Testis (tissue), 3 donors: ENCODE data around the gene WDR20. TPM values are rescaled to one million over a fixed set of nuclear protein-coding genes. Genes with fewer than 3 reads are reported as not detected.

Experiments
- DNase-seq: peaks from one replicate; pipeline ENCODE4 v3.0.0-alpha.2; 2019
- H3K27ac ChIP-seq, 2 donors: fragments of 200-600 bp; sonication (generic); one replicate each; pipeline ENCODE4 v1.5.1; 2019
- H3K27me3 ChIP-seq: fragments of 200-600 bp; sonication (generic); one replicate; pipeline ENCODE4 v1.5.1; 2019
- H3K36me3 ChIP-seq: fragments of 200-600 bp; sonication (generic); one replicate; pipeline ENCODE4 v1.5.1; 2017; ENCODE audit warnings: low read depth; ENCODE audit errors: missing control alignments
- H3K4me1 ChIP-seq: fragments of 200-600 bp; sonication (generic); one replicate; pipeline ENCODE4 v1.5.1; 2019
- H3K4me3 ChIP-seq, 2 donors: fragments of 200-600 bp; sonication (generic); one replicate each; pipeline ENCODE4 v1.5.1; 2017 to 2019
- H3K9me3 ChIP-seq: fragments of 200-600 bp; sonication (generic); one replicate; pipeline ENCODE4 v1.5.1; 2017
- POLR2A ChIP-seq: fragments of 450-650 bp; IDR thresholded peaks from one replicate; pipeline ENCODE4 v1.6.1; 2017; ENCODE audit warnings: antibody characterized with exemption, mild to moderate bottlenecking, moderate library complexity
- WGBS, 2 donors: methylation state at CpG; one replicate each; pipeline ENCODE4 v1.1.5; 2018; 5-methylcytosine and 5-hydroxymethylcytosine counted together
- intact Hi-C: fragments of 100-400 bp; cut with DNase I; formaldehyde crosslinking; loops from one replicate; pipeline ENCODE4 v1.15.1; 2023; ENCODE audit warnings: low total_unique reads
- polyA plus RNA-seq: library from polyadenylated mRNA; stranded (reverse); fragments of 350-450 nt; fragmentation: Illumina TruSeq; extraction: RNeasy Lipid Tissue Mini Kit (QIAGEN cat#74804); gene quantifications from one replicate; pipeline ENCODE4 v1.2.3, GENCODE V29; 2014; ENCODE audit warnings: low read depth, low replicate concordance; ENCODE audit not compliant: insufficient read depth
- total RNA-seq, 2 donors: library from RNA; depleted of rRNA; stranded (reverse); fragments of >200 nt; gene quantifications; one replicate each; pipeline ENCODE4 v1.2.3, GENCODE V29; 2016
- TF ChIP-seq, protein P1 (sequence below), 3 experiments: fragments of 450-650 bp in 2 of 3; fragments of 200-600 bp in 1 of 3; sonication (generic) in 1 of 3; IDR thresholded peaks; one replicate each; pipeline ENCODE4 v1.5.1; 2016 to 2019; ENCODE audit warnings: antibody characterized with exemption in 3 of 3, mild to moderate bottlenecking in 2 of 3, moderate library complexity in 1 of 3

WDR20 gene
- total and polyA plus RNA-seq, 3 donors from 2014 or later: 46.5 to 69.2 (median 56.4) TPM

DNA sequence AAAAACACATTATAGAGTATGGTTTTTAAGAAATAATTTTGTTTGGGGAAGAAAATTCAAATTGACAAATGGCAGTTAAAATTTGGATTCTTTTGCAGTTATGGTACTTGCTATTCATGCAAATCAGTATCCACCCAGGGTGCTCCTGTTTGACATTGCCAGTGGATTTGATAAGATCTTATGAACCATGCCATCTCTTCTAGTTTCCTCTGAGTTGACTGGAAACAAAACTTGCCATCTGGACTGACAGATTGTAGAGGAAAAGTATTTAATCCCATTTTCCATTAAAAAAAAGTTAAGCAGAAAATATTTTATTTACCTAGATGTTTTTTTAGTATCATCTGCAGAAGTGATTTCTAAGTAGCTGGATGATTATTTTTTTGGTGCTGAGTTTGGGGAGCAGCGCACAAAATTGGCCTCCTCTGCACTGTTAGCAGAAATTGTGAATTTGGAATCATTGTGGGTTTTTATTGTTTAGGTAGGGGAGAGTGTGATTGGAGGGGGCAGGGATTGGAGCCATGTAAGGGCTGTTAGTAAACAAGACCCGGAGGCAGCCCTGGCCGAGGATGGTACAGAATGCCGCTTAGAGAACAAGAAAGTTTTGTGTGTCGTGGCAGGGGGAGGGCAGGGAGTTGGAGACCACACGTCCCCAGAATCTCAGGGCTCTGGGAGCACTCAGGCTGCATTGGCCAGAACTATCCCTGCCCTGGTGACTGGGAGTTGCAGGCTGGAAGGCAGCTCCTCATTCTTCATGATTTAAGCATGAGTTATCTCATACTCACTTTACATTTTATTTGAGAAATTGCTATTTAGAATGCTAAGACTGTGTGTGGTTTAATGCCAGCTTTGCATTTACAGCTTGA, 56.6 kb downstream of the WDR20 start:
- H3K9me3 ChIP-seq: no peaks in the 10 kb centered on the region
- DNase-seq: no peak
- peaks cover 21% of the 10 kb centered on the region for H3K4me1 ChIP-seq
- no peaks in the 10 kb centered on the region for H3K36me3 ChIP-seq
- intact Hi-C loops: no loop called here
- TF ChIP-seq, protein P1, sequence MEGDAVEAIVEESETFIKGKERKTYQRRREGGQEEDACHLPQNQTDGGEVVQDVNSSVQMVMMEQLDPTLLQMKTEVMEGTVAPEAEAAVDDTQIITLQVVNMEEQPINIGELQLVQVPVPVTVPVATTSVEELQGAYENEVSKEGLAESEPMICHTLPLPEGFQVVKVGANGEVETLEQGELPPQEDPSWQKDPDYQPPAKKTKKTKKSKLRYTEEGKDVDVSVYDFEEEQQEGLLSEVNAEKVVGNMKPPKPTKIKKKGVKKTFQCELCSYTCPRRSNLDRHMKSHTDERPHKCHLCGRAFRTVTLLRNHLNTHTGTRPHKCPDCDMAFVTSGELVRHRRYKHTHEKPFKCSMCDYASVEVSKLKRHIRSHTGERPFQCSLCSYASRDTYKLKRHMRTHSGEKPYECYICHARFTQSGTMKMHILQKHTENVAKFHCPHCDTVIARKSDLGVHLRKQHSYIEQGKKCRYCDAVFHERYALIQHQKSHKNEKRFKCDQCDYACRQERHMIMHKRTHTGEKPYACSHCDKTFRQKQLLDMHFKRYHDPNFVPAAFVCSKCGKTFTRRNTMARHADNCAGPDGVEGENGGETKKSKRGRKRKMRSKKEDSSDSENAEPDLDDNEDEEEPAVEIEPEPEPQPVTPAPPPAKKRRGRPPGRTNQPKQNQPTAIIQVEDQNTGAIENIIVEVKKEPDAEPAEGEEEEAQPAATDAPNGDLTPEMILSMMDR (IDR thresholded peaks at IDR 0.05): no peak
- TF ChIP-seq POLR2A: no peak
- no peaks in the 10 kb centered on the region for H3K27me3 ChIP-seq
- H3K4me3 ChIP-seq: no peak overlapping the region
- 60 to 71% methylated on average over 6 of the region's 6 CpGs for WGBS, 2 donors
- no peak overlapping the region for H3K27ac ChIP-seq

DNA sequence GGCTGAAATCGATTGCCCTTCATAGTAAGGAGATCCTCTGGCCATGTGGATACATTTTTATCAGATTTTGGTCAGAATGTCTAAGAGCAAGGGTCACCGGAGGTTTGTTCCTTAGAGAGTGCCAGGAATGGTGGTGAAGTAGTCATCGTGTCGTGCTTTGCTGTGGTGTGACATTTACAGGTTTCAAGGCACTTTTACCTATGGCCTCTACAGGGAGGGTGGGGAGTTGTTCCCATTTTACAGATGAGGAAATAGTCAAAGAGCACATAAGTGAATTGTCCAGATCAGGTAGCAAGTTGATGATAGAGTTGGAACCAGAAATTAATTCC, 57.2 kb downstream of the WDR20 start:
- 67 to 82% methylated on average over 4 of the region's 4 CpGs for WGBS, 2 donors
- TF ChIP-seq, protein P1 (IDR thresholded peaks at IDR 0.05): no peak
- no peak for TF ChIP-seq POLR2A
- intact Hi-C loops: no loop called here
- DNase-seq: no peak
- H3K4me3 ChIP-seq: no peak overlapping the region
- H3K27me3 ChIP-seq: no peaks in the 10 kb centered on the region
- H3K4me1 ChIP-seq: peaks cover 18% of the 10 kb centered on the region
- H3K9me3 ChIP-seq: no peaks in the 10 kb centered on the region
- no peak overlapping the region for H3K27ac ChIP-seq
- H3K36me3 ChIP-seq: no peaks in the 10 kb centered on the region

DNA sequence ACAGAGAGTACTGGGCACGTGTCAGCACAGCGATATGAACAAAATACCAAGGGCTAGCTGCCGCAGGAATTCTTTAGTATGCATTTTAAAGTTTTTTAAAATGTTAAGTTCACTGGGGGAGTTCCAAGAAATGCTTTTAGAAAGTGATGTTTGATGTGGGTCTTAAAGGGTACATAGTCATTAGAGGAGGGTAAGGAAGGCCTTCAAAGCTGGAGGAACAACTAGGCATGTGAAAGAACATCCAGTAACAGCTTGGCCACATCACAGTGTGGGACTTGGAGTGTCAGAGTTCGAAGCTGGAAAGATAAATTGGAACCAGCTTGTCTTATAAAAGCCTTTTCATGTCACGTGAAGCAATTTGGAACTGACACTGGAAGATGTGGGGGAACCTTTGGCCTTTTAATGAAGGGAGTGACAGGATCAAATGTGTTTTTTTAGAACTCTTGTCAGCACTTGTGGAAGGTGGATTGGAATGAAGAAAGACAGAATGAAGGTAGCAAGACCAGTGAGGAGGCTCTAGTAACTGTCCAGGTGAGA, 57.7 kb downstream of the WDR20 start:
- WGBS, 2 donors: 30 to 55% methylated on average over 5 of the region's 5 CpGs
- peaks cover 18% of the 10 kb centered on the region for H3K4me1 ChIP-seq
- TF ChIP-seq, protein P1 (IDR thresholded peaks at IDR 0.05): no peak
- TF ChIP-seq POLR2A: no peak
- H3K36me3 ChIP-seq: no peaks in the 10 kb centered on the region
- H3K27ac ChIP-seq: no peak overlapping the region
- DNase-seq: no peak
- no peak overlapping the region for H3K4me3 ChIP-seq
- intact Hi-C loops: no loop called here
- H3K27me3 ChIP-seq: no peaks in the 10 kb centered on the region
- H3K9me3 ChIP-seq: no peaks in the 10 kb centered on the region

DNA sequence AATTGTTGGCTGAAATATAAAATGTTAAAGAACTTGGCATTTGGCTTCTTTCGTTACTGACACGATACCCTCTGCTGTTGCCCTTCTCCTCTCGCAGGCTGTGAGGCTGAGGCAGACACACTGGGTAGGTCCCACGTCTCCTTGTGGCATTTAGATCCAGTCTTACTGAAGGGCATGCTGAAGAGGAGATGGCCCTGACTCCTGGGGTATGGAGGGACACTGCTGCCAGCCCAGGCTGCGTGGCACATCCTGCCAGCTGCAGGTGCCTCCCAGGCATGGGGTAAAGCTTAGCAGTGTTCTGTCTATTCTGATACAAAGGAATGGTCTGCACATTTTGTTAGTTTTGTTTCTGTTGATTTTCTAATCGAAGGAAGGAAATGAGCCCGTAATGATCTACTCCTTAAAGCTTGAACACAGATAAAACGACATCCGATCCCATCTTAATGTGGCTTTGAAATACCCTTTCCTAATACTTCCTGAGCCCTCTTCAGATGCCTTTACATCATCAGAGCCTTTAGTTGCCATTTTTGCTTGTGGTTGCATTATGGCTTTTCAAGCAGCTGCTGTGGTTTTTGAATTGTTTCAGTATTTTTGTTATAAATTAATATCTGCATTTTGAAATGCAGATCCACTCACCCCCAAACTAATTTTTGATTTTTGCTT, 61.1 kb downstream of the WDR20 start:
- WGBS, 2 donors: 69 to 70% methylated on average over 9 of the region's 9 CpGs
- no peak overlapping the region for H3K27ac ChIP-seq
- TF ChIP-seq POLR2A: no peak
- TF ChIP-seq, protein P1 (IDR thresholded peaks at IDR 0.05): no peak
- DNase-seq: no peak
- intact Hi-C loops: no loop called here
- H3K27me3 ChIP-seq: no peaks in the 10 kb centered on the region
- H3K36me3 ChIP-seq: no peaks in the 10 kb centered on the region
- H3K4me1 ChIP-seq: peaks cover 16% of the 10 kb centered on the region
- no peak overlapping the region for H3K4me3 ChIP-seq
- H3K9me3 ChIP-seq: no peaks in the 10 kb centered on the region
